GM12878 (cell line): ENCODE measurements around the gene DENND1A. TPM values are rescaled to one million over a fixed set of nuclear protein-coding genes. Genes with fewer than 3 reads are reported as not detected.

ENCODE experiments used
- ATAC-seq: fragments of 200-7000 bp; cut with Tn5 transposase; 3 replicates; pipeline ENCODE4 v1.9.1; 2020; ENCODE audit warnings: mild to moderate bottlenecking, moderate library complexity
- BruUV-seq: library from RNA; stranded (reverse); fragments of 400-500 nt; replicated peaks from 2 replicates; lab custom pipeline; 2021; lab: Mats Ljungman, UMichigan
- CTCF ChIA-PET: fragments of 300-600 bp; sonication (Branson Sonifier 250); formaldehyde crosslinking; extraction: SDS; loops from one replicate; lab custom pipeline; 2021; ENCODE audit warnings: inconsistent platforms; lab: Yijun Ruan, JAX
- POLR2A ChIA-PET: fragments of 350-600 bp; formaldehyde crosslinking; extraction: SDS; loops from one replicate; lab custom pipeline; 2021; ENCODE audit warnings: inconsistent platforms; lab: Charles Lee
- RAD21 ChIA-PET: fragments of 300-600 bp; sonication (Branson Sonifier 250); formaldehyde crosslinking; loops from one replicate; lab custom pipeline; 2023; ENCODE audit warnings: antibody characterized with exemption; ENCODE audit not compliant: unreplicated experiment; lab: Charles Lee
- SMC1A ChIA-PET: fragments of 300-600 bp; sonication (Branson Sonifier 250); formaldehyde crosslinking; loops from one replicate; lab custom pipeline; 2023; ENCODE audit not compliant: unreplicated experiment, uncharacterized antibody; lab: Charles Lee
- DNase-seq: peaks from one replicate; pipeline ENCODE4 v3.0.0-alpha.2; 2011; ENCODE audit warnings: low read depth, low spot score
- FAIRE-seq: peaks from 3 replicates; lab custom pipeline; 2011; peaks lifted over from hg19 to GRCh38; lab: Jason Lieb, UNC
- H2AFZ ChIP-seq: 2 replicates; pipeline ENCODE4 v1.6.0; 2011; ENCODE audit warnings: low read depth, low read length, control low read depth; ENCODE audit not compliant: control insufficient read depth
- H3K27ac ChIP-seq: 2 replicates; pipeline ENCODE4 v1.5.1; 2011; ENCODE audit warnings: control low read depth; ENCODE audit not compliant: control insufficient read depth, insufficient read depth
- H3K27me3 ChIP-seq, 2 experiments: replicated peaks in 1 of 2; 2 replicates each; pipeline versions ENCODE4 v1.6.0 to v1.6.1; 2011; ENCODE audit warnings: low read length in 1 of 2; ENCODE audit not compliant: control insufficient read depth in 2 of 2, insufficient read depth in 2 of 2
- H3K36me3 ChIP-seq, 2 experiments: 2 replicates each; pipeline ENCODE4 v1.5.1; 2011; ENCODE audit warnings: low read length in 1 of 2; ENCODE audit not compliant: control insufficient read depth in 2 of 2, insufficient read depth in 2 of 2
- H3K4me1 ChIP-seq: 2 replicates; pipeline ENCODE4 v1.6.1; 2011; ENCODE audit warnings: mild to moderate bottlenecking, low read length, moderate library complexity, mixed read lengths; ENCODE audit not compliant: control insufficient read depth, insufficient read depth
- H3K4me2 ChIP-seq: 2 replicates; pipeline ENCODE4 v1.6.0; 2011; ENCODE audit warnings: control low read depth; ENCODE audit not compliant: control insufficient read depth, insufficient read depth
- H3K4me3 ChIP-seq: fragments of 200-600 bp; sonication (generic); 2 replicates; pipeline ENCODE4 v1.5.1; 2016
- H3K79me2 ChIP-seq: 2 replicates; pipeline ENCODE4 v1.6.0; 2011; ENCODE audit warnings: low read length; ENCODE audit not compliant: control insufficient read depth, insufficient read depth
- H3K9ac ChIP-seq: 2 replicates; pipeline ENCODE4 v1.8.0; 2011; ENCODE audit warnings: low read length, control low read depth, mixed read lengths; ENCODE audit not compliant: control insufficient read depth, insufficient read depth
- H3K9me3 ChIP-seq: replicated peaks from 3 replicates; pipeline ENCODE4 v1.5.1; 2011; ENCODE audit warnings: mild to moderate bottlenecking, low read length; ENCODE audit not compliant: control insufficient read depth, insufficient read depth
- H4K20me1 ChIP-seq: 2 replicates; pipeline ENCODE4 v1.6.0; 2011; ENCODE audit not compliant: control insufficient read depth, insufficient read depth
- RB1 ChIP-seq: fragments of 450-650 bp; formaldehyde crosslinking; IDR thresholded peaks from 2 replicates; pipeline ENCODE4 v1.6.1; 2017; ENCODE audit warnings: mild to moderate bottlenecking, borderline replicate concordance
- ZNF274 ChIP-seq: IDR thresholded peaks from one replicate; pipeline ENCODE4 v1.8.0; 2011; ENCODE audit not compliant: insufficient read length, insufficient read depth
- WGBS: methylation state at CpG from one replicate; pipeline ENCODE4 v1.1.6; 2016; ENCODE audit warnings: low lambda C conversion rate; ENCODE audit not compliant: insufficient replicate concordance, insufficient coverage; ENCODE audit errors: missing lambda C conversion rate; 5-methylcytosine and 5-hydroxymethylcytosine counted together
- in situ Hi-C: fragments of 300-500 bp; cut with MboI; formaldehyde crosslinking; loops from 9 replicates; pipeline ENCODE4 v1.14.3; 2018; ENCODE audit warnings: mixed read lengths
- intact Hi-C: fragments of 100-400 bp; cut with micrococcal nuclease; formaldehyde crosslinking; loops from one replicate; pipeline ENCODE4 v1.14.2; 2022; ENCODE audit not compliant: unreplicated experiment
- polyA plus RNA-seq, 11 experiments: library from polyadenylated mRNA; depleted of rRNA in 4 of 11; unstranded in 6 of 11; stranded (reverse) in 5 of 11; fragments of >200 nt; fragmentation: Nextera tagmentation in 4 of 11; fragmentation: Illumina TruSeq in 1 of 11; extraction: Ambion mirVana in 4 of 11; extraction: Trizol in 1 of 11; gene quantifications; 1 replicate in 1 of 11; 2 replicates in 10 of 11; pipeline versions ENCODE4 v1.2.1 to v1.2.3, GENCODE V29; 2011 to 2016; ENCODE audit warnings: inconsistent platforms in 2 of 11, missing spikeins in 2 of 11, low read depth in 1 of 11
- total RNA-seq, 4 experiments: library from RNA; depleted of rRNA in 3 of 4; stranded (reverse); fragments of >200 nt in 3 of 4; fragmentation: Illumina TruSeq in 1 of 4; extraction: Trizol in 1 of 4; gene quantifications; 2 replicates each; pipeline versions ENCODE4 v1.2.1 to v1.2.3, GENCODE V29; 2013 to 2021
- TF ChIP-seq, protein P1 (sequence below): IDR thresholded peaks from 2 replicates; pipeline ENCODE4 v1.6.1; 2012; ENCODE audit warnings: low read depth, low read length, improper control_type of control experiment

The DENND1A gene
- total and polyA plus RNA-seq, 10 of the 15 experiments (the other 5 are each of a cell fraction or from before 2014, with no cell fraction given), result 14.1 to 48.6 (median 35.2) TPM

DNA sequence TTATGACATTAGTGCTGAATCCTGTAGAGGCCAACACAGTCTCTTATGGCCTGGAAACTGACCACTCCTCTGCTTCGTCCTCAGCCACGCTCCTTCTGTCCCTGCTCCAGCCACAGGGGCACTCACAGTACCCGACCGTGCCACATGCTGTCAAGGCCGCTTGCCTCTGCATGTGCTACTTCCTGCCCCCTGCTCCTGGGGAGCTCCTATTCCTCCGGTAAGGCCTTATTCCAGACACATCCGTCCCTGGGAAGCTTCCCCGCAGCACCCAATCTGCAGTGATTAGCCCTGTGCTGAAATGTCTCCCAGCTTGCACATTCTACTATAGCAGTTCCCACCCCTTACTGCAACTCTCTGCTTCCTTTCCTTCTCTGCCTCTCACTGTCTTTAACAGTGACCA is 386.4 kb downstream of the DENND1A start:
- intact Hi-C loops (loop anchor here (5.0 to 10.0 kb wide), 3 partner anchors 201 to 419 kb away; no protein-coding TSS in a partner anchor), in situ Hi-C loops (no loop called here)
- H3K9me3 ChIP-seq, result no peaks in the 10 kb centered on the region
- POLR2A ChIA-PET, result no interaction called here
- H3K27ac ChIP-seq, result no peak overlapping the region
- TF ChIP-seq RB1, result no peak
- TF ChIP-seq, protein P1, sequence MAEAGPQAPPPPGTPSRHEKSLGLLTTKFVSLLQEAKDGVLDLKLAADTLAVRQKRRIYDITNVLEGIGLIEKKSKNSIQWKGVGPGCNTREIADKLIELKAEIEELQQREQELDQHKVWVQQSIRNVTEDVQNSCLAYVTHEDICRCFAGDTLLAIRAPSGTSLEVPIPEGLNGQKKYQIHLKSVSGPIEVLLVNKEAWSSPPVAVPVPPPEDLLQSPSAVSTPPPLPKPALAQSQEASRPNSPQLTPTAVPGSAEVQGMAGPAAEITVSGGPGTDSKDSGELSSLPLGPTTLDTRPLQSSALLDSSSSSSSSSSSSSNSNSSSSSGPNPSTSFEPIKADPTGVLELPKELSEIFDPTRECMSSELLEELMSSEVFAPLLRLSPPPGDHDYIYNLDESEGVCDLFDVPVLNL, result no peak
- no peak for TF ChIP-seq ZNF274
- FAIRE-seq, result no peak
- no peaks in the 10 kb centered on the region for H3K27me3 ChIP-seq
- RAD21 ChIA-PET, result interaction anchor here (0.5 to 4.3 kb wide), 5 partner anchors 398 to 533 kb away, joined by 4 to 39 read pairs (median 9); no protein-coding TSS in a partner anchor
- no TSS peak for BruUV-seq
- H3K9ac ChIP-seq, result no peak overlapping the region
- no peaks in the 10 kb centered on the region for H3K4me1 ChIP-seq
- DNase-seq, result no peak
- SMC1A ChIA-PET, result interaction anchor here (0.5 to 5.9 kb wide), 8 partner anchors 8 to 497 kb away, joined by 3 to 68 read pairs (median 4); no protein-coding TSS in a partner anchor
- H3K4me2 ChIP-seq, result no peak overlapping the region
- H3K79me2 ChIP-seq, result no peaks in the 10 kb centered on the region
- CTCF ChIA-PET, result interaction anchor here (0.6 to 8.8 kb wide), 14 partner anchors 9 to 569 kb away, joined by 3 to 124 read pairs (median 4); no protein-coding TSS in a partner anchor
- ATAC-seq, result no peak
- no peaks in the 10 kb centered on the region for H4K20me1 ChIP-seq
- H2AFZ ChIP-seq, result no peak overlapping the region
- 90% methylated on average over 8 of the region's 8 CpGs for WGBS
- no peaks in the 10 kb centered on the region; a peak in 1 of 4 replicates for H3K36me3 ChIP-seq
- no peak overlapping the region for H3K4me3 ChIP-seq
